ENCODE results near the gene NATD1. TPM values are rescaled to one million over a fixed set of nuclear protein-coding genes. Genes with fewer than 3 reads are reported as not detected.

The NATD1 gene
- total and polyA plus RNA-seq, 9 of the 15 experiments (the other 6 are each of a cell fraction or from before 2014, with no cell fraction given): 0.24 to 5.4 (median 1.6) TPM

GRCh38 chr17:21243516-21244303, 9.5 kb downstream of the NATD1 start:
- in situ Hi-C loops (cut with MboI): no loop called here
- Histone ChIP-seq H3K9ac (ENCODE audit: insufficient read depth in 1 of 2, low read depth in 2 of 2, low read length in 2 of 2) (no peak overlapping the region), H3K27ac (ENCODE audit: extremely low read depth, low read depth, low read length) (no peak overlapping the region), H3K36me3 (ENCODE audit: control insufficient read depth, insufficient read depth, low read length) (no peaks in the 10 kb centered on the region), H3K4me1 (replicated peaks in 1 of 2; ENCODE audit: control insufficient read depth in 2 of 2, insufficient read depth in 2 of 2, low read length in 2 of 2) (peaks cover 2 to 12% of the 10 kb centered on the region in 2 experiments; a peak in 2 of 5 replicates), H3K4me2 (ENCODE audit: insufficient read depth, low read length) (no peak overlapping the region), H3K4me3 (no peak overlapping the region), H2AFZ (ENCODE audit: low read depth, low read length) (no peak overlapping the region), H3K9me3 (replicated peaks; ENCODE audit: control insufficient read depth, insufficient read depth, low read depth, low read length) (no peaks in the 10 kb centered on the region), H3K79me2 (ENCODE audit: control insufficient read depth, insufficient read depth, low read length) (no peaks in the 10 kb centered on the region), H3K27me3 (ENCODE audit: control insufficient read depth in 2 of 2, insufficient read depth in 2 of 2, low read length in 2 of 2) (no peaks in the 10 kb centered on the region), H3K9me1 (ENCODE audit: control insufficient read depth, insufficient read depth, low read length) (peaks cover 4% of the 10 kb centered on the region), H4K20me1 (replicated peaks; ENCODE audit: control insufficient read depth, insufficient read depth, low read length) (peaks cover 6% of the 10 kb centered on the region)
- no peak for DNase-seq (ENCODE audit: extremely low read depth in 1 of 4, low spot score in 3 of 4)
- no TSS peak for BruUV-seq (replicated peaks)
- WGBS (ENCODE audit: insufficient coverage, low coverage, missing lambda C conversion rate): 69% methylated on average over 12 of the region's 23 CpGs
- no peak for FAIRE-seq
- intact Hi-C loops (cut with micrococcal nuclease): no loop called here
- ChIA-PET POLR2A (no interaction called here), CTCF (ENCODE audit: low intra/inter-chr PET ratio) (no interaction called here)
- no peak for ATAC-seq
- 0 out of 2 replicates have a peak, but pooled peaks have one; percentile 28 for TF ChIP-seq POLR2G (IDR thresholded peaks at IDR 0.05; ENCODE audit: low read depth, low read length)
- no peak for TF ChIP-seq SMARCB1 (IDR thresholded peaks at IDR 0.05; ENCODE audit: insufficient read length, low read depth)

- ChIA-PET POLR2A (no interaction called here), CTCF (ENCODE audit: low intra/inter-chr PET ratio) (no interaction called here)
- Histone ChIP-seq H3K9me1 (ENCODE audit: control insufficient read depth, insufficient read depth, low read length) (peaks cover 4% of the 10 kb centered on the region), H3K9me3 (replicated peaks; ENCODE audit: control insufficient read depth, insufficient read depth, low read depth, low read length) (no peaks in the 10 kb centered on the region), H3K36me3 (ENCODE audit: control insufficient read depth, insufficient read depth, low read length) (no peaks in the 10 kb centered on the region), H3K4me1 (replicated peaks in 1 of 2; ENCODE audit: control insufficient read depth in 2 of 2, insufficient read depth in 2 of 2, low read length in 2 of 2) (peaks cover 2 to 12% of the 10 kb centered on the region in 2 experiments; a peak in 2 of 5 replicates), H3K27ac (ENCODE audit: extremely low read depth, low read depth, low read length) (no peak overlapping the region), H3K9ac (ENCODE audit: insufficient read depth in 1 of 2, low read depth in 2 of 2, low read length in 2 of 2) (no peak overlapping the region), H4K20me1 (replicated peaks; ENCODE audit: control insufficient read depth, insufficient read depth, low read length) (peaks cover 4% of the 10 kb centered on the region), H3K4me2 (ENCODE audit: insufficient read depth, low read length) (no peak overlapping the region), H3K4me3 (no peak overlapping the region), H3K79me2 (ENCODE audit: control insufficient read depth, insufficient read depth, low read length) (no peaks in the 10 kb centered on the region), H2AFZ (ENCODE audit: low read depth, low read length) (no peak overlapping the region), H3K27me3 (ENCODE audit: control insufficient read depth in 2 of 2, insufficient read depth in 2 of 2, low read length in 2 of 2) (no peaks in the 10 kb centered on the region)
- whole genome bisulfite sequencing (ENCODE audit: insufficient coverage, low coverage, missing lambda C conversion rate): 64% methylated on average over 14 of the region's 26 CpGs
- ATAC-seq (no peak), FAIRE-seq (no peak), DNase-seq (ENCODE audit: extremely low read depth in 1 of 4, low spot score in 3 of 4) (no peak)
- BruUV-seq (replicated peaks): no TSS peak
- intact Hi-C loops (cut with micrococcal nuclease): no loop called here
- in situ Hi-C loops (cut with MboI): no loop called here
- TF ChIP-seq POLR2G (IDR thresholded peaks at IDR 0.05; ENCODE audit: low read depth, low read length) (0 out of 2 replicates have a peak, but pooled peaks have one; percentile 33), NCOA6 (IDR thresholded peaks at IDR 0.05) (no peak), GTF2F1 (IDR thresholded peaks at IDR 0.05; ENCODE audit: low read depth, low read length) (no peak)
Measured at GRCh38 chr17:21242780-21243515, 10.3 kb downstream of the NATD1 start.

Data from K562 (cell line).